Measurements from ENCODE around the gene TEKT1.
"Not testable (repeated sequence)": the region's sequence is repeated elsewhere in the genome, so short reads cannot be mapped to it uniquely, and the experiment has no call there.

DNA sequence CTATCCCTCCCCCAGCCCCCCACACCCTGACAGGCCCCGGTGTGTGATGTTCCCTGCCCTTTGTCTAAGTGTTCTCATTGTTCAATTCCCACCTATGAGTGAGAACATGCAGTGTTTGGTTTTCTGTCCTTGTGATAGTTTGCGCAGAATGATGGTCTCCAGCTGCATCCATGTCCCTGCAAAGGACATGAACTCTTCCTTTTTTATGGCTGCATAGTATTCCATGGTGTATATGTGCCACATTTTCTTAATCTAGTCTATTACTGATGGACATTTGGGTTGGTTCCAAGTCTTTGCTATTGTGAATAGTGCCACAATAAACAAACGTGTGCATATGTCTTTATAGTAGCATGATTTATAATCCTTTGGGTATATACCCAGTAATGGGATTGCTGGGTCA is 15.2 kb downstream of the TEKT1 start:
- TF ChIP-seq, protein P1, sequence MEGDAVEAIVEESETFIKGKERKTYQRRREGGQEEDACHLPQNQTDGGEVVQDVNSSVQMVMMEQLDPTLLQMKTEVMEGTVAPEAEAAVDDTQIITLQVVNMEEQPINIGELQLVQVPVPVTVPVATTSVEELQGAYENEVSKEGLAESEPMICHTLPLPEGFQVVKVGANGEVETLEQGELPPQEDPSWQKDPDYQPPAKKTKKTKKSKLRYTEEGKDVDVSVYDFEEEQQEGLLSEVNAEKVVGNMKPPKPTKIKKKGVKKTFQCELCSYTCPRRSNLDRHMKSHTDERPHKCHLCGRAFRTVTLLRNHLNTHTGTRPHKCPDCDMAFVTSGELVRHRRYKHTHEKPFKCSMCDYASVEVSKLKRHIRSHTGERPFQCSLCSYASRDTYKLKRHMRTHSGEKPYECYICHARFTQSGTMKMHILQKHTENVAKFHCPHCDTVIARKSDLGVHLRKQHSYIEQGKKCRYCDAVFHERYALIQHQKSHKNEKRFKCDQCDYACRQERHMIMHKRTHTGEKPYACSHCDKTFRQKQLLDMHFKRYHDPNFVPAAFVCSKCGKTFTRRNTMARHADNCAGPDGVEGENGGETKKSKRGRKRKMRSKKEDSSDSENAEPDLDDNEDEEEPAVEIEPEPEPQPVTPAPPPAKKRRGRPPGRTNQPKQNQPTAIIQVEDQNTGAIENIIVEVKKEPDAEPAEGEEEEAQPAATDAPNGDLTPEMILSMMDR (IDR thresholded peaks at IDR 0.05; ENCODE audit: poor library complexity, severe bottlenecking): not testable (repeated sequence)
- TF ChIP-seq POLR2AphosphoS5 (IDR thresholded peaks at IDR 0.05); EP300 (conservative IDR thresholded peaks at IDR 0.05; ENCODE audit: poor library complexity, severe bottlenecking); EZH2 (IDR thresholded peaks at IDR 0.05; ENCODE audit: borderline replicate concordance, insufficient read depth, low read length, poor library complexity, severe bottlenecking): not testable (repeated sequence)
